HepG2 (cell line): Measurements from ENCODE around the gene SPN. TPM values are rescaled to one million over a fixed set of nuclear protein-coding genes. Genes with fewer than 3 reads are reported as not detected.

Experiments
- JUNB ChIP-seq: sonication (generic); formaldehyde crosslinking; IDR thresholded peaks from 2 replicates; pipeline ENCODE4 v1.8.0; 2022; ENCODE audit warnings: missing genetic modification reagents, mild to moderate bottlenecking, borderline replicate concordance
- NCOA5 ChIP-seq: sonication (generic); formaldehyde crosslinking; IDR thresholded peaks from 2 replicates; pipeline ENCODE4 v1.4.0; 2020; ENCODE audit warnings: missing genetic modification reagents
- NRL ChIP-seq: sonication (generic); formaldehyde crosslinking; IDR thresholded peaks from 2 replicates; pipeline ENCODE4 v1.5.0; 2020; ENCODE audit warnings: missing genetic modification reagents, mild to moderate bottlenecking, moderate library complexity, borderline replicate concordance
- PAWR ChIP-seq: sonication (generic); formaldehyde crosslinking; IDR thresholded peaks from 2 replicates; pipeline ENCODE4 v1.4.0; 2020; ENCODE audit warnings: missing genetic modification reagents, mild to moderate bottlenecking, borderline replicate concordance
- RAD51 ChIP-seq: fragments of 450-650 bp; IDR thresholded peaks from 2 replicates; pipeline ENCODE4 v1.6.1; 2016; ENCODE audit warnings: borderline replicate concordance
- RNF2 ChIP-seq: fragments of 450-650 bp; conservative IDR thresholded peaks from 2 replicates; pipeline ENCODE4 v1.6.1; 2016; ENCODE audit warnings: low read depth
- SMAD3 ChIP-seq: sonication (generic); formaldehyde crosslinking; IDR thresholded peaks from 2 replicates; pipeline ENCODE4 v1.4.0; 2020; ENCODE audit warnings: missing genetic modification reagents
- SNAPC2 ChIP-seq: sonication (generic); formaldehyde crosslinking; IDR thresholded peaks from 2 replicates; pipeline ENCODE4 v1.8.1; 2022; ENCODE audit warnings: mild to moderate bottlenecking, missing genetic modification reagents
- ZNF253 ChIP-seq: sonication (generic); formaldehyde crosslinking; IDR thresholded peaks from 2 replicates; pipeline ENCODE4 v1.8.0; 2022; ENCODE audit warnings: mild to moderate bottlenecking, missing genetic modification reagents, borderline replicate concordance
- ZNF678 ChIP-seq: sonication (generic); formaldehyde crosslinking; IDR thresholded peaks from 2 replicates; pipeline ENCODE4 v1.4.0; 2020; ENCODE audit warnings: mild to moderate bottlenecking, missing genetic modification reagents
- ZNF780A ChIP-seq: sonication (generic); formaldehyde crosslinking; IDR thresholded peaks from 2 replicates; pipeline ENCODE4 v1.8.0; 2022; ENCODE audit warnings: mild to moderate bottlenecking, missing genetic modification reagents, moderate library complexity
- polyA plus RNA-seq, 8 experiments: library from polyadenylated mRNA; depleted of rRNA in 3 of 8; stranded (reverse) in 7 of 8; unstranded in 1 of 8; fragments of >200 nt; fragmentation: Illumina TruSeq in 4 of 8; extraction: Trizol in 4 of 8; gene quantifications; 2 replicates each; pipeline versions ENCODE4 v1.2.1 to v1.2.3, GENCODE V29; 2011 to 2016; ENCODE audit warnings: low read depth in 4 of 8, missing spikeins in 1 of 8, mixed read lengths in 1 of 8; ENCODE audit not compliant: insufficient read depth in 1 of 8
- total RNA-seq, 5 experiments: library from RNA; depleted of rRNA; stranded (reverse); fragments of >200 nt; fragmentation: Illumina TruSeq; extraction: Trizol; gene quantifications; 2 replicates each; pipeline ENCODE4 v1.2.3, GENCODE V29; 2016; ENCODE audit warnings: low read depth in 1 of 5
- TF ChIP-seq, protein P1 (sequence below): sonication (generic); formaldehyde crosslinking; IDR thresholded peaks from 2 replicates; pipeline ENCODE4 v1.4.0; 2020; ENCODE audit warnings: mild to moderate bottlenecking, low read depth, missing genetic modification reagents
- TF ChIP-seq, protein P2 (sequence below): sonication (generic); formaldehyde crosslinking; IDR thresholded peaks from 2 replicates; pipeline ENCODE4 v1.5.1; 2020; ENCODE audit warnings: missing genetic modification reagents, mild to moderate bottlenecking, borderline replicate concordance
- TF ChIP-seq, protein P3 (sequence below): sonication (generic); formaldehyde crosslinking; IDR thresholded peaks from 2 replicates; pipeline ENCODE4 v1.8.1; 2022; ENCODE audit warnings: low read depth, mild to moderate bottlenecking, missing genetic modification reagents
- TF ChIP-seq, protein P4 (sequence below): IDR thresholded peaks from 2 replicates; pipeline ENCODE4 v1.6.1; 2016; ENCODE audit warnings: mild to moderate bottlenecking, missing biosample characterization, missing genetic modification reagents
- TF ChIP-seq, protein P5 (sequence below): sonication (generic); formaldehyde crosslinking; IDR thresholded peaks from 2 replicates; pipeline ENCODE4 v1.5.0; 2020; ENCODE audit warnings: missing genetic modification reagents
- TF ChIP-seq, protein P6 (sequence below): sonication (generic); formaldehyde crosslinking; IDR thresholded peaks from 2 replicates; pipeline ENCODE4 v1.9.0; 2022; ENCODE audit warnings: low read depth, missing genetic modification reagents
- TF ChIP-seq, protein P7 (sequence below): sonication (generic); formaldehyde crosslinking; IDR thresholded peaks from 2 replicates; pipeline ENCODE4 v1.5.0; 2020; ENCODE audit warnings: missing genetic modification reagents, mild to moderate bottlenecking, borderline replicate concordance

Gene SPN
- total and polyA plus RNA-seq, 2 of the 13 experiments (the other 11 are each of a cell fraction or from before 2014, with no cell fraction given), result 0.22 to 1.6 TPM

DNA sequence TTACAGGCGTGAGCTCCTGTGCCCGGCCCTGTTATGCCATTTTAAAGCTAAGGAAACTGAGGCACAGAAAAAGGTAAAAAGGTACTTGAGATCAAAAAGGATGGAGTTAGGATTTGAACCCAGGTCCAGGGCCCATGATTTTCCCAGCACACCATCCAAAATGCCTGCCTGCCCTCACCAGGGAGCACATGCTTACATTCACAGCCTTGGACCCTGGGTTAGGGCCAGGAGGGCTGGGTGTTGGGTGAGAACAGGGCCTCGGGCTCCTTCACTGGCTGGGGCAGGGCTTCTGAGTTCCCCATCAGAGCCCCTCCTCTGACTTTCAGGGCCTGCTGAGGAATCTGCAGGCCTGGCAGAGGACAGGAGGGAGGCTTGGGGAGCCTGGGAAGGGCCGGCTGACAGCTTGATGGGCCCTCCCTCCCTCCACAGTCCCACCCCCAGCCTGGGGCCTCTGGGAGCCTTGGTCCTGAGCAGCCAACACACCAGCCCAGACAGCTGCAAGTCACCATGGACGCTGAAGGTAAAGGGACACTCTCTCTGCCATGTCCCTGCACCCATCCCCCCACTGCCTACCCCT lies 15.7 kb downstream of the SPN start, which contains the start of gene QPRT (continued):
- TF ChIP-seq, protein P1, sequence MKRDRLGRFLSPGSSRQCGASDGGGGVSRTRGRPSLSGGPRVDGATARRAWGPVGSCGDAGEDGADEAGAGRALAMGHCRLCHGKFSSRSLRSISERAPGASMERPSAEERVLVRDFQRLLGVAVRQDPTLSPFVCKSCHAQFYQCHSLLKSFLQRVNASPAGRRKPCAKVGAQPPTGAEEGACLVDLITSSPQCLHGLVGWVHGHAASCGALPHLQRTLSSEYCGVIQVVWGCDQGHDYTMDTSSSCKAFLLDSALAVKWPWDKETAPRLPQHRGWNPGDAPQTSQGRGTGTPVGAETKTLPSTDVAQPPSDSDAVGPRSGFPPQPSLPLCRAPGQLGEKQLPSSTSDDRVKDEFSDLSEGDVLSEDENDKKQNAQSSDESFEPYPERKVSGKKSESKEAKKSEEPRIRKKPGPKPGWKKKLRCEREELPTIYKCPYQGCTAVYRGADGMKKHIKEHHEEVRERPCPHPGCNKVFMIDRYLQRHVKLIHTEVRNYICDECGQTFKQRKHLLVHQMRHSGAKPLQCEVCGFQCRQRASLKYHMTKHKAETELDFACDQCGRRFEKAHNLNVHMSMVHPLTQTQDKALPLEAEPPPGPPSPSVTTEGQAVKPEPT, result peak; percentile 48; the same call in 1 of the 2 replicates
- TF ChIP-seq, protein P2, sequence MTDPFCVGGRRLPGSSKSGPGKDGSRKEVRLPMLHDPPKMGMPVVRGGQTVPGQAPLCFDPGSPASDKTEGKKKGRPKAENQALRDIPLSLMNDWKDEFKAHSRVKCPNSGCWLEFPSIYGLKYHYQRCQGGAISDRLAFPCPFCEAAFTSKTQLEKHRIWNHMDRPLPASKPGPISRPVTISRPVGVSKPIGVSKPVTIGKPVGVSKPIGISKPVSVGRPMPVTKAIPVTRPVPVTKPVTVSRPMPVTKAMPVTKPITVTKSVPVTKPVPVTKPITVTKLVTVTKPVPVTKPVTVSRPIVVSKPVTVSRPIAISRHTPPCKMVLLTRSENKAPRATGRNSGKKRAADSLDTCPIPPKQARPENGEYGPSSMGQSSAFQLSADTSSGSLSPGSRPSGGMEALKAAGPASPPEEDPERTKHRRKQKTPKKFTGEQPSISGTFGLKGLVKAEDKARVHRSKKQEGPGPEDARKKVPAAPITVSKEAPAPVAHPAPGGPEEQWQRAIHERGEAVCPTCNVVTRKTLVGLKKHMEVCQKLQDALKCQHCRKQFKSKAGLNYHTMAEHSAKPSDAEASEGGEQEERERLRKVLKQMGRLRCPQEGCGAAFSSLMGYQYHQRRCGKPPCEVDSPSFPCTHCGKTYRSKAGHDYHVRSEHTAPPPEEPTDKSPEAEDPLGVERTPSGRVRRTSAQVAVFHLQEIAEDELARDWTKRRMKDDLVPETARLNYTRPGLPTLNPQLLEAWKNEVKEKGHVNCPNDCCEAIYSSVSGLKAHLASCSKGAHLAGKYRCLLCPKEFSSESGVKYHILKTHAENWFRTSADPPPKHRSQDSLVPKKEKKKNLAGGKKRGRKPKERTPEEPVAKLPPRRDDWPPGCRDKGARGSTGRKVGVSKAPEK, result no peak
- TF ChIP-seq RNF2 (no peak), ZNF678 (CRISPR knock-in tag) (no peak), PAWR (CRISPR knock-in tag) (no peak), SMAD3 (CRISPR knock-in tag) (no peak), NRL (CRISPR knock-in tag) (no peak), SNAPC2 (CRISPR knock-in tag) (peak; percentile 89), NCOA5 (CRISPR knock-in tag) (no peak), ZNF253 (CRISPR knock-in tag) (no peak), RAD51 (no peak), JUNB (no peak), ZNF780A (CRISPR knock-in tag) (no peak)
- TF ChIP-seq, protein P3, sequence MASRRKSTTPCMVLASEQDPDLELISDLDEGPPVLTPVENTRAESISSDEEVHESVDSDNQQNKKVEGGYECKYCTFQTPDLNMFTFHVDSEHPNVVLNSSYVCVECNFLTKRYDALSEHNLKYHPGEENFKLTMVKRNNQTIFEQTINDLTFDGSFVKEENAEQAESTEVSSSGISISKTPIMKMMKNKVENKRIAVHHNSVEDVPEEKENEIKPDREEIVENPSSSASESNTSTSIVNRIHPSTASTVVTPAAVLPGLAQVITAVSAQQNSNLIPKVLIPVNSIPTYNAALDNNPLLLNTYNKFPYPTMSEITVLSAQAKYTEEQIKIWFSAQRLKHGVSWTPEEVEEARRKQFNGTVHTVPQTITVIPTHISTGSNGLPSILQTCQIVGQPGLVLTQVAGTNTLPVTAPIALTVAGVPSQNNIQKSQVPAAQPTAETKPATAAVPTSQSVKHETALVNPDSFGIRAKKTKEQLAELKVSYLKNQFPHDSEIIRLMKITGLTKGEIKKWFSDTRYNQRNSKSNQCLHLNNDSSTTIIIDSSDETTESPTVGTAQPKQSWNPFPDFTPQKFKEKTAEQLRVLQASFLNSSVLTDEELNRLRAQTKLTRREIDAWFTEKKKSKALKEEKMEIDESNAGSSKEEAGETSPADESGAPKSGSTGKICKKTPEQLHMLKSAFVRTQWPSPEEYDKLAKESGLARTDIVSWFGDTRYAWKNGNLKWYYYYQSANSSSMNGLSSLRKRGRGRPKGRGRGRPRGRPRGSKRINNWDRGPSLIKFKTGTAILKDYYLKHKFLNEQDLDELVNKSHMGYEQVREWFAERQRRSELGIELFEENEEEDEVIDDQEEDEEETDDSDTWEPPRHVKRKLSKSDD, result no peak
- TF ChIP-seq, protein P4, sequence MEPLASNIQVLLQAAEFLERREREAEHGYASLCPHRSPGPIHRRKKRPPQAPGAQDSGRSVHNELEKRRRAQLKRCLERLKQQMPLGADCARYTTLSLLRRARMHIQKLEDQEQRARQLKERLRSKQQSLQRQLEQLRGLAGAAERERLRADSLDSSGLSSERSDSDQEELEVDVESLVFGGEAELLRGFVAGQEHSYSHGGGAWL (CRISPR knock-in tag), result no peak; the same call in 1 of the 2 replicates
- TF ChIP-seq, protein P5, sequence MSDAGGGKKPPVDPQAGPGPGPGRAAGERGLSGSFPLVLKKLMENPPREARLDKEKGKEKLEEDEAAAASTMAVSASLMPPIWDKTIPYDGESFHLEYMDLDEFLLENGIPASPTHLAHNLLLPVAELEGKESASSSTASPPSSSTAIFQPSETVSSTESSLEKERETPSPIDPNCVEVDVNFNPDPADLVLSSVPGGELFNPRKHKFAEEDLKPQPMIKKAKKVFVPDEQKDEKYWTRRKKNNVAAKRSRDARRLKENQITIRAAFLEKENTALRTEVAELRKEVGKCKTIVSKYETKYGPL (CRISPR knock-in tag), result no peak
- TF ChIP-seq, protein P6, sequence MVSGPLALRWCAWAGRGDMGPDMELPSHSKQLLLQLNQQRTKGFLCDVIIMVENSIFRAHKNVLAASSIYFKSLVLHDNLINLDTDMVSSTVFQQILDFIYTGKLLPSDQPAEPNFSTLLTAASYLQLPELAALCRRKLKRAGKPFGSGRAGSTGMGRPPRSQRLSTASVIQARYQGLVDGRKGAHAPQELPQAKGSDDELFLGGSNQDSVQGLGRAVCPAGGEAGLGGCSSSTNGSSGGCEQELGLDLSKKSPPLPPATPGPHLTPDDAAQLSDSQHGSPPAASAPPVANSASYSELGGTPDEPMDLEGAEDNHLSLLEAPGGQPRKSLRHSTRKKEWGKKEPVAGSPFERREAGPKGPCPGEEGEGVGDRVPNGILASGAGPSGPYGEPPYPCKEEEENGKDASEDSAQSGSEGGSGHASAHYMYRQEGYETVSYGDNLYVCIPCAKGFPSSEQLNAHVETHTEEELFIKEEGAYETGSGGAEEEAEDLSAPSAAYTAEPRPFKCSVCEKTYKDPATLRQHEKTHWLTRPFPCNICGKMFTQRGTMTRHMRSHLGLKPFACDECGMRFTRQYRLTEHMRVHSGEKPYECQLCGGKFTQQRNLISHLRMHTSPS (CRISPR knock-in tag), result peak; percentile 43; the same call in 1 of the 2 replicates
- TF ChIP-seq, protein P7, sequence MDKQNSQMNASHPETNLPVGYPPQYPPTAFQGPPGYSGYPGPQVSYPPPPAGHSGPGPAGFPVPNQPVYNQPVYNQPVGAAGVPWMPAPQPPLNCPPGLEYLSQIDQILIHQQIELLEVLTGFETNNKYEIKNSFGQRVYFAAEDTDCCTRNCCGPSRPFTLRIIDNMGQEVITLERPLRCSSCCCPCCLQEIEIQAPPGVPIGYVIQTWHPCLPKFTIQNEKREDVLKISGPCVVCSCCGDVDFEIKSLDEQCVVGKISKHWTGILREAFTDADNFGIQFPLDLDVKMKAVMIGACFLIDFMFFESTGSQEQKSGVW (CRISPR knock-in tag), result no peak
